Measurements from ENCODE around the gene CD1D.

Gene CD1D

GRCh38 chr1:158153746-158154444 is 26.8 kb upstream of the CD1D start:
- no peak for DNase-seq (ENCODE audit: low read depth)
- no peak for TF ChIP-seq CTCF (conservative IDR thresholded peaks at IDR 0.05; ENCODE audit: low read depth, low read length)
- no peak overlapping the region for H3K4me3 ChIP-seq (ENCODE audit: low read depth, low read length)

- no peak for DNase-seq (ENCODE audit: low read depth)
- TF ChIP-seq CTCF (conservative IDR thresholded peaks at IDR 0.05; ENCODE audit: low read depth, low read length), result no peak
- H3K4me3 ChIP-seq (ENCODE audit: low read depth, low read length), result no peak overlapping the region
These were observed 26.2 kb upstream of the CD1D start for GRCh38 chr1:158154501-158154900.

DNA sequence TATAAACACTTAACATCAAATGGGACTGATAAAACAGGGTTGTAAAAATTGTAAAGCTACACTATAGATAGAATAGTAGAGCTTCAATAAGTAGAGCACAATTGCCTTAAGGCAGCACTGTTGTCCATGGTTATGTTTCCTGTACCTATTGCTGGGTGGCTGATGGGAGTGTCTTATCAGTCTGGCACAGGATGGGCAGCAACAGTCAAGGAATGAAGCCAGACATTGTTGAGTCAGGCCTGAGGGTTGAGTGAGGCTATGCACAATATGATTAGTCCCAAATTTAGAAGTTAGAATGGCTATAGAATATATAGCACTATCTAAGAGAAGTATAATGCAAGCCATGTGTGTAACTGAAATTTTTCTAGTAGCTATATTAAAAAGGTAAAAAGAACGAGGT is 25.0 kb upstream of the CD1D start:
- no peak for DNase-seq (ENCODE audit: low read depth)
- H3K4me3 ChIP-seq (ENCODE audit: low read depth, low read length), result no peak overlapping the region
- TF ChIP-seq CTCF (conservative IDR thresholded peaks at IDR 0.05; ENCODE audit: low read depth, low read length), result no peak

GRCh38 chr1:158159597-158159996 is 21.1 kb upstream of the CD1D start:
- no peak for TF ChIP-seq CTCF (conservative IDR thresholded peaks at IDR 0.05; ENCODE audit: low read depth, low read length)
- no peak for DNase-seq (ENCODE audit: low read depth)
- H3K4me3 ChIP-seq (ENCODE audit: low read depth, low read length), result no peak overlapping the region

DNA sequence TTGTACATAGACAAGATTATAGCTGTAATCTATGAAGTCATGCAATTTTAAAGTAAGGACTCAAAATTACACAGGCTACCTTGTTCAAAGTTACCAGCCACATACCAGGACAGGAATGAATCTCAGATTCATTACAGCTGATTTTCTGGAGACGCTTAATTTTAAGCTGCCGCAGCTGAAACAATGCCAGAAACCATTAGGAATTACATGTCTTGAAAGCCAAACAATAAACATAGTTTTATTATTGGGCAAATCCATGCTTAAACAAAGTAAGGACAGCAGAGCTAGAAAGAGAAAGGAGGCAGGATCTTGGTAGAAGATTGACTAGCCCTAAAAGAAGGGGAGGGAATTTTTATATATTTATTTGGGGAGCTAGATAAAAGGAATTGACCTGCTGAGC is 19.2 kb upstream of the CD1D start:
- H3K4me3 ChIP-seq (ENCODE audit: low read depth, low read length), result no peak overlapping the region
- no peak for TF ChIP-seq CTCF (conservative IDR thresholded peaks at IDR 0.05; ENCODE audit: low read depth, low read length)
- DNase-seq (ENCODE audit: low read depth), result no peak

GRCh38 chr1:158163000-158163947 is 17.4 kb upstream of the CD1D start:
- no peak for TF ChIP-seq CTCF (conservative IDR thresholded peaks at IDR 0.05; ENCODE audit: low read depth, low read length)
- DNase-seq (ENCODE audit: low read depth), result no peak
- no peak overlapping the region for H3K4me3 ChIP-seq (ENCODE audit: low read depth, low read length)
